GM18520 (cell line): ENCODE results near the gene FBXW12.
"Not testable (repeated sequence)": the region's sequence is repeated elsewhere in the genome, so short reads cannot be mapped to it uniquely, and the experiment has no call there.

Experiments
- ATAC-seq: cut with Tn5 transposase; IDR thresholded peaks from one replicate; pipeline ENCODE4 v1.9.1; 2021; ENCODE audit not compliant: unreplicated experiment

Gene FBXW12

GRCh38 chr3:48371651-48372376, at the start of gene FBXW12:
TSS of gene FBXW12 (plus strand) at chr3:48372219. CDS start at chr3:48372768, 549 bp downstream.
- ATAC-seq: no peak

GRCh38 chr3:48331706-48332435, 40.1 kb upstream of the FBXW12 start:
- not testable (repeated sequence) for ATAC-seq

GRCh38 chr3:48333346-48334245, 38.4 kb upstream of the FBXW12 start, which contains the start of gene SPINK8:
TSS of gene SPINK8 (minus strand) at chr3:48333661. CDS start at chr3:48328341, 5,320 bp downstream.
- ATAC-seq: not testable (repeated sequence)

DNA sequence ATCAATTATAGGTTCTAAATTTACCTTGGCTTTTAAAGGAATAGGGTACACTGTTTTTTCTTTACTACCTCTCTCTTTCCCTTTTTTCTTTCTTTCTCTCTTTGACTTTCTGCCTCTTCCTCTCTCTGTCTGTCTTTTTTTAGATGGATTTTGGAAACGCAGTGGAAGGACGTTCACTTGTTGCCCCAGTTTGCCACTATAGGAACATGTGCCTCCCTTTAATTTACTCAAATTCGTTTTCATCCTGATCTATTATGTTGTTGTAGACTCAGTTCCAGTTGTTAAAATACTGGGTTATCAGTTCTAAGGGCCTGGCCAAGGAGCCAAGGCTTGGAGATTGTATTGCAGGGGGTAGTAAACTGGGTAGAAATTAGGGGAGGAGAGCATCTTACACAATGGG, 37.4 kb upstream of the FBXW12 start:
- no peak for ATAC-seq

- ATAC-seq: not testable (repeated sequence)
Measured at GRCh38 chr3:48335286-48335685, 36.7 kb upstream of the FBXW12 start.

GRCh38 chr3:48337536-48337935, 34.5 kb upstream of the FBXW12 start:
- ATAC-seq: not testable (repeated sequence)

- no peak for ATAC-seq
Measured at GRCh38 chr3:48338635-48339034, 33.4 kb upstream of the FBXW12 start.

DNA sequence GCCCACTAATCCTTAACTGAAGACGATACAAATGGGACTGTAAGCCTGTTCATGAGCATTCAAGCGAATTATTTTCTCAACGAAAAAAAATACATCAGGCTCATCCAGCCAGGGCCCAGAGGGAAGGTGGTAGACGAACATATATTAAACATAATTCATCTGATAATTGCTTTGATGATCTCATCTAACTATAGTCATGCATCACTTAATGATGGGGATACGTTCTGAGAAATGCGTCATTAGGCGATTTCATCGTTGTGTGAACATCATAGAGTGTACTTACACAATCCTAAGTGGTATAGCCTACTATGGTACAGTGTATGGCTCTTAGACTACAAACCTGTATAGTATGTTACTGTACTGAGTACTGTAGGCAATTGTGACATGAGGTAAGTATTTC, 28.6 kb upstream of the FBXW12 start:
- no peak for ATAC-seq

DNA sequence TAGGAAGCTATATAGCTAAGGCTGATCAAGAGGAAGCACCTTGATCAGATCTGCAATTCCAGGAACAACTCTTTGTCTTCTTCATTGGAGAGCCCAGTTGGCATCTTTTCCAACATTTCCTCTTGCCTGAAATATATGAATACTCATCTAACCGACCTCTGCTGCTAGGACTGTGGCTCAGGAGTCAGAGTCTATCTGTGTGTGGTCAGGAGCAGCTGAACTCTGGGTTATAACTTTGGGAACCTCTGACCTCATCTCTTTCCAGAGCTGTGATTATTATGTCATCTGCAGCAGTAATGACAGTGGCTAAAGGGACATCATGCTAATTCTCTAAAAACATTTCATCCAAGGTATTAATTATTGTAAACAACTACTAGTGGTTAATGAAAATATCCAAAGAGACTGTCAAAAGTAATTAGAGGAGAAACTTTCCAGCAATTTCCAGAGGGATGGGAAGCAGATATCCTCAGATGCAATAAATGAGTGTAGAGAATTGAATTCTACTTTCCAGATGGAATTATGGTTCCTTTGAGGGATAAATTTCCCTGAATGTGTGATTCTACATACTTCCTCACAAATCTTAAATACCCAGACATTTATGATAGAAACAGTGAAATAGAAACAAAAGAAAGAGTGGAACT, 27.0 kb upstream of the FBXW12 start:
- no peak for ATAC-seq

GRCh38 chr3:48345946-48346572, 26.0 kb upstream of the FBXW12 start:
- ATAC-seq: no peak

DNA sequence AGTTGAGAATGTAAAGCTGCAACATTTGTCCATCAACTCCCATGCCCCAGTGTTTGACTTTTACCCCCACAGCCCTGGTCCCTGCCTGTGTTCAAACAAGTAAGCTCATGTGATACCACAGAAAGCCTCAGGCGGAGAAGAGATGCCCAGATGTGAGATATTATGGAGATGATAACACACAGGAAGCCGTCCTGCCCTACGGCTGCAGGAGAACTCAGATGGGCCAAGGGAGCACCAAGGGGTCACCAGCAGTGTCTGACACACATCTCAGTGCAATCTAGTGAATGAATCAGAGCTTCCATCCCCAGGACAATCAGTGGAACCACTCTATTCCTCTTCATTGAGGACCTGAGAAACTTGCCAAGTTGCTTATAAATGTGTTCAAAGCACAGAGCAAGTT, 24.5 kb upstream of the FBXW12 start:
- no peak for ATAC-seq

- no peak for ATAC-seq
Measured at GRCh38 chr3:48352546-48352945, 19.5 kb upstream of the FBXW12 start.

DNA sequence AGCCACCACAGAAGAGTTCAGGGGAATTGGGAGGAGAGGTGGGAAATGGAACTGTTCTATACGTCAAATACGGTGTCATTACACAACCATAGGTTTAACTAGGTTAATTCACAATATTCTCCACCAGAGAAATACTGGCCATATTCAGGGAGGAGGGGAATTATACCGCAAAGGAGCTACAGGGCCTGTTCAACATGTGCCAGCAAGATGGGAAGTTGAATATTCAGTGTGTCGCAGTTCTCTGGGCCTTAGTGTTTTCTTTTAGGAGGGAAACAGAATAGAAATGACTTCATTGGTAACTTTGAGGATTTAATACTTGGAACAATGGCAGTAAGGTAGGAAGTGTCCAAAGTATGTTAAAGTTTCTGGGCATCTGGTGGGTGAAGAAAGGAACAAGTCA, 18.0 kb upstream of the FBXW12 start:
- no peak for ATAC-seq

DNA sequence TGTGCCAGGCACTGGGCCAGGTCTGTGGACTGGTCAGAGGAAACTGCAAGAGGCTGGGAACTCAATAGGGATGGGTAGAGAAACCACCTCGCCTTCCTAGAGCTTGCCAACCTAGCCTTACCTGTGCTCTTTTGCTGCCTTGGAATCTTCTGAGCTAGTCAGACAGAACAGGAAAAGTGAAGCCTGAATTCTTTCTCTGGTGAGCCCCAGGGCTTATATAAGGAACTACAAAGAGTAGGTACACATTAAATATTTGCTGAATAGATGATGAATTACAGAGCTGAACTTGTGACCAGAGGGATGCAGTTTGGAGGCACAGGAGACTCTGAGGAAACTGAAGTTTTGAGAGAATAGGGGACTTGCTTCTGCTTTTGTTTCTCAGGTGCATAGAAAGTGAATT, 15.6 kb upstream of the FBXW12 start:
- ATAC-seq: no peak

- no peak for ATAC-seq
Measured at GRCh38 chr3:48361928-48362327, 10.1 kb upstream of the FBXW12 start.

GRCh38 chr3:48364840-48365239, 7.2 kb upstream of the FBXW12 start:
- no peak for ATAC-seq

DNA sequence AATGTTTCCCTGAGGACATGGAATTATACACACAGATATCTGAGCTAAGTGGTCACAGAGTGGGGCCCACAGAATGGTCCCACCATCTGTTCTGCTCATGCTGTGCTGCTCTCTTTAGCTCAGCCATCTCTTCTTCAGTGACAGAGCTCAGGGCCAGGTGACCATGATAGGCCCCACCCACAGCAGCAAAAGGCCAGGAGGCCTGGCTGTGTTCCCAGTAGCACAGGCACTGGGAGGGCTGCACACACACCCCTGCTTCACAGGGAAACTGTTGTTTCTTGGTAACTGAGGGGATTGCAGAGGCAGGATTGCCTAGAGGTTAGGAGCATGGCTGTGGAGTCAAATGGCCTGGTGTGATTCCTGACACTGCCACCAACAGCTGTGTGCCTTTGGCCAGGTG, 4.8 kb upstream of the FBXW12 start:
- no peak for ATAC-seq

GRCh38 chr3:48369693-48370332, 2.2 kb upstream of the FBXW12 start:
- no peak for ATAC-seq

GRCh38 chr3:48370333-48370713, 1.7 kb upstream of the FBXW12 start:
- no peak for ATAC-seq

GRCh38 chr3:48372377-48372770, 355 bp downstream of the FBXW12 start:
- no peak for ATAC-seq
